Measurements from ENCODE around the gene PRPF8.

PRPF8 gene

DNA sequence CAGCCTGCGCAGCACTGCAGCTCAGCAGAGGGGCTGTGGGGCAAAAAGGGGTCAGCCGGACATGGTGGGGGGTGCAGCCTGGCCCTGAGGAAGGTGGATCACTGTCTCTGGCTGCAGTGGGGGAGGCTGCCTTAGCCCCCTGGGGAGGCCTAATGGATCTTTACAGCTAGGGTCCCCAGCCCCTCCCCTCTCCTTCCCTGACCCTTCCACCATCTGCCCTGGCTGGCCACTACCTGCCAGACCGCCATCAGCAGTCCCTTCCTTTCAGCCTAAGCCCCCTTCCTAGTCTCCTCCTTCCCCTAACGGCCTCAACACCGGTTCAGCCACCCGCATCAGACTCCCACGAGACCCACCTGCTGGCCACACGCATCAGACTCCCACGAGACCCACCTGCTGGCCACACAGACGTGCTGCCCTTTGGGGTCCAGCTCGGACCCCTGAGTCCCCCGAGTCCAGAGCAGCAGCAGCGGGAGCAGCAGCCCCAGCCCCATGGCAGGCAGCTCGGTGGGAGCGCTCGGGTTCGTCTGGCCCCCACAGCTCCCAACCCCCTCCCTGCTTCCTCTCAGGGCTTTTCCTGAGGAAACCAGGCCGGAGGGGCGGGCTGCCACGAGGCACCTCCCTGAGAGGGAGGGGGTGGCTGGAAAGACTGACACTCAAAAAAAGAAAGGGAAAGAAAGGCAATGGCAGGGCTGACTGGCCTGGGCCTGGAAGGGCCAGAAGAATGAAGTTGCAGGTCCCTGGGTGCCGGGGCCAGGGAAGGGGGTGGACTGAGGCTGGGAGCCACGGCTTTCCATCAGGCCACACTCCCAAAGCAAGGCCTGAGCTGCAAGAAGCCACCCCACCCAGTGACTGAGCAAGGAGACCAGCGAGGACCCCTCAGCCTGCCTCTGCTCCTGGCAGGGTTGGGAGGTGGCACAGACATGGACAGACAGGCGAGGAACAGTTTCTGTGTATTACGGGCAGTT, 39.2 kb downstream of the PRPF8 start, which contains the start of gene SCARF1:
TSS of gene SCARF1 (minus strand) at position 526 of the 965 bp plus-strand sequence. CDS start at position 491, 35 bp downstream.
- DNase-seq (ENCODE audit: low read depth, low spot score): no peak

- peak; percentile 55 for DNase-seq (ENCODE audit: low read depth, low spot score)
Measured at GRCh38 chr17:1644493-1645206, 40.0 kb downstream of the PRPF8 start.

- DNase-seq (ENCODE audit: low read depth, low spot score): peak; percentile 43
Measured at GRCh38 chr17:1643999-1644492, 40.6 kb downstream of the PRPF8 start.

DNA sequence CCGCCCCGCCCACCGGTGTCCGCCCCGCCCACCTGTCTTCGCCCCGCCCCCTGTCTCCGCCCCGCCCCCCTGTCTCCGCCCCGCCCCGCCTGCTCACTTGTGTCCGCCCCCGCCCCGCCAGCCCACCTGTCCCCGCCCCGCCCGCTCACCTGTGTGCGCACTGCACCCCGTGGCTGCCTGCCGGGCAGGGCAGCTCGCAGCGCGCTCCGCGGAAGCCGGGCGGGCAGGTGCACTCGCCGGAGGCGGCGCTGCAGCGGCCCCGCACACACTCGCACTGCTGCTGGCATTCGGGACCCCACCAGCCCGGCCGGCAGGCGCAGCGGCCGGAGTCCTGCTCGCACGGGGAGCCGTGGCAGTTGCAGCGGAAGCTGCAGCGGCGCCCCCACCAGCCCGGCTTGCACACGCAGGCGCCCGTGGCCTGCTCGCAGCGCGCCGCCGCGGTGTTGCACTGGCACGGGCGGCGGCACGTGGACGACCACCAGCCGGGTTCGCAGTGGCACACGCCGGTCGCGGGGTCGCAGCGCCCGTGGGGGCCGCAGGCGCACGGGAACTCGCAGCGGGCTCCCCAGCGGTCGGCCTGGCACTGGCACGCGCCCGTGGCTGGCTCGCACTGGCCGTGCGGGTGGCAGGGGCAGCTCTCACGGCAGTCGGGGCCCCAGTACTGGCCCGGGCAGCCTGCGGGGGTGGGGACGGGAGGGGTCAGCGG, 41.2 kb downstream of the PRPF8 start:
- peak; percentile 57 for DNase-seq (ENCODE audit: low read depth, low spot score)

GRCh38 chr17:1641065-1641403, 43.6 kb downstream of the PRPF8 start:
- no peak for DNase-seq (ENCODE audit: low read depth, low spot score)

DNA sequence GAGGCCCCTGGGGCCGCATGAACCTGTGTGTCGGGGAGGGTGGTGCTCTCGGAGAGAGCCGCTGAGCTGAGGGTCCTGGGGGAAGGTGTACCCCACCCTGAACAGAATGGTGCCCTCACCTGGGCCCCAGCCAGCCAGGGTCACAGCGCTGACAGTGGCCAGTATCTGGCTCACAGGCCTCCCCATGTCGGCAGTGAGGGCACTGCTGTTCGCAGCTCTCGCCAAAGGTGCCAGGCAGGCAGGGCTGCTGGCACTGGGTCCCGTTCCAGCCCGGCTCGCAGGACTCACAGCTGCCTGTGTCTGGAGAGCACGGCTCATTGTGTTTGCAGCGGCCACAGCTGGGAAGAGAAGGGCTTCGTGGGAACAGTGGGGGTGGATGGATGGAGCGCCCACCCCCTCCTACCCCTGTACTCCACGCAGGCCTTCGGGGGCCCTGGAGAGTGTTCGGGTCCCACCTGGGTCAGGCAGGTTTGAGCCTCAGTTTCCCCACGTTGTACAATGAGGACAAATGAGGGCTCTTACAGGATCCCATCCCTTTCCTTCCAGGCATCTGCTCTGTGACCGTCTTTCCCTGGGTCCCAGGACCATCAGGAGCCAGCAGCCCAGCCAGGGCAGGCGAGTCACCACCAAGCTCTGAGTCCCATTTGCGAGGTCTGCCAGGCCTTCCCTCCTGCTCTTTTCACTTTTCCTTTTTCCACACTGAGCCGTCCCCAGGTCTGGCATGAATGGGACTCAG, 44.2 kb downstream of the PRPF8 start:
- no peak for DNase-seq (ENCODE audit: low read depth, low spot score)

DNA sequence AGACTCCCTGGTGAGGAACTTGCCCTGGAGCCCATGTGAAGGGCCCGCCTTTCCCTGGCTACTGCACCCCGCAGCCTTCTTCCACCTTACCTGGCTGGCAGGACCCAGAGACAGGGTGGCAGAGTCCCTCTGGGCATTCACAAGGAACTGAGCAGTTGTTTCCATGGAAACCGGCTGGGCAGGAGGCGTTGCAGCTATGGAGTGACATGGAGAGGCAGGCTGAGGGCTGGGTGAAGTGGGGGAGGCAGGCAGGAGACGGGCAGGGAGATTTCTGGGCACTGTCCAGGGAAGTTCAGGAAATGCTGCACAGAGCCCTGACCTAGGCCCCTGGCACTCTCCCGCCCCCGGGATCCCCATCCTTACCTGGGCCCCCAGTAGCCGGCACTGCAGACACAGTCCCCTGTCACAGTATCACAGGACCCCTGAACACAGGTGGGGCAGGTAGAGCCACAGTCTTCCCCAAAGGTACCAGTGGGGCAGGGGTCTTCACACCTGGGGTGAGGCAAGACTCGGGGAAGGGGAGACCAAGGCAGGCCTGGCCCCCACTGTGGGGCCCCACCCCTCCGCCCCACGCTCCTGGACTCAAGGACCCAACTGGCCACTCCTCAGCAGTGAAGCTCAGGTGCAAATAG, 45.0 kb downstream of the PRPF8 start:
- DNase-seq (ENCODE audit: low read depth, low spot score): peak; percentile 37

DNA sequence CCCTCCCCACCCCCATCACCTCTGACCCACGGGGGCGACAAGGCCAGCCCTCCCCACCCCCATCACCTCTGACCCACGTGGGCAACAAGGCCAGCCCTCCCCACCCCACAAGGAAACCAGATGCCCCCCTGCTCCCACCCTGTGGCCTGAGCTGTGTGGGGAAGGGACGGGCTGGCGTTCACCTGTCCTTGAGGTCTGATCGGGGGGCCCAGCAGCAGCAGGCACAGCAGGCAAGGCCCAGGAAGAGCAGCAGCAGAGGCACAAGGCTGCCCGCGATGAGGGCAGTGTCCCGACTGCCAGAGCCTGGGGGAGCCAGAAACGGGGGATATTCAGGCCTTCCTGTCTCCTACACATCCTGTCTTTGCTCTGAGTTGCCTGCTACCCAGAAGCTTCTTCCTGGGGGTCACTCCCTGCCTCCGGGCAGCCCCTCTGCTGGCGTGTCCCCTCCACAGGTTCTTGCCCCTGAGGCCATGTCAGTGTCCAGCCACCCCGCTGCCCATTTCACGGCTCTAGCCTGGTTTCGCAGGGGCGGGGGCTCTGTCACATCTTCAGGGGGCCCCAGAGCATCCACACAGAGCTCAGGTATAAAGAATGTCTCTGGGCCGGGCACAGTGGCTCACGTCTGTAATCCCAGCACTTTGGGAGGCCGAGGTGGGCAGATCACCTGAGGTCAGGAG, 45.9 kb downstream of the PRPF8 start:
- DNase-seq (ENCODE audit: low read depth, low spot score): no peak

- DNase-seq (ENCODE audit: low read depth, low spot score): no peak
Measured at GRCh38 chr17:1638171-1638590, 46.5 kb downstream of the PRPF8 start.

DNA sequence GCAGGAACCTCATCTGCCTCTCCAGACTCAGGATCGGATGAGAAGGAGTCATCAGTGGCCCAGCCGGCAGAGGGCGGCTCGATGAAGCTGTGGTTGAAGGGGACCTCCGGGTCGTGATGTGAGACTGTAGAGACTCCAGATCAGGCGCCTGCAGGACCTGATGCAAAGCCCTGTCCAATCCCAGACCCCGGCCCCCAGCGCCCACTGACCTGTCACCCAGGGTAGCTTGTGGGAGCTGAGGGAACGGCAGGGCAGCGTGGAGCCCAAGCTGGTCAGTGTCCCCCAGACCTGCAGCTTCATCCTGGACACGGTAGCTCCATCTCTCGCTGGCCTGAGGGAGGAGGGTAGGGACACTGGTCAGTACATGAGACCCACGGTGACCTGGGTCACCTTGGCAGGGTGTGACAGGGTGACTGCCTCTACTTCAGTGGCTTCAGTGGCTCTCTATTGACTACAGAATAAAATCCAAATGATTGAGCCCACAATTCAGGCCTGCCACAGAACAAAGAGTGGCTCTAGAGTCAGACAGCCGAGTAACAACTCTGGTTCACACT, 47.9 kb downstream of the PRPF8 start:
- no peak for DNase-seq (ENCODE audit: low read depth, low spot score)

DNA sequence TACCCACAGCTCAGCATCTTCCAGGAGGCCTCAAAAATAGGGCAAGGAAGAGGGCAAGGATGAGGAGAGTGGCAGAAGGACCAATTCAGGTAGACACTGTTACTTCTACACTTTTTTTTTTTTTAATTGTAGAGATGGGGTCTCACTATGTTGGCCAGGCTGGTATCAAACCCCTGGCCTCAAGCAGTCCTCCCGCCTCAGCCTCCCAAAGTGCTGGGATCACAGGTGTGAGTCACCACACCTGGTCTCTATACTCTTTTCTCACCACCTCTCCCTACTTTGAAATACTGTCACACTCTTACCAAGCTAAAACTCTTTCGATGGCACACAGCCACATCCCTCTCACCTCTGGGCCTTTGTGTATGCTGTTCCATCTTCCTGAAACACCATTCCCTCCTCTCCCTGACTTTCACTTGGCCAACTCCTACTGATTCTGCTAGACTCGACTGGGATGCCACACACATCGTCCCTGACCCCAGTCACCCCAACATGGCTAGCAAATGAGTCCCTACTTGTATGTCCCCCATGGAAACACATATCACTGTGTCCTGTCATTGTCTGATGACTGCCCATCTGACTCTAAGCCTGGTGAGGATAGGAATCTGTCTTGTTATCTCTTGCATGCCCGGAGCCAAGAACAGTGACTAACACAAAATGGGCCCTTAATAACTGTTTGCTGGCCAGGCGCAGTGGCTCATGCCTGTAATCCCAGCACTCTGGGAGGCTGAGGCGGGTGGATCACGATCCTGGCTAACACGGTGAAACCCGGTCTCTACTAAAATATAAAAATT, 48.8 kb downstream of the PRPF8 start:
- DNase-seq (ENCODE audit: low read depth, low spot score): no peak

- DNase-seq (ENCODE audit: low read depth, low spot score): no peak
Measured at GRCh38 chr17:1634841-1635650, 49.6 kb downstream of the PRPF8 start.

DNA sequence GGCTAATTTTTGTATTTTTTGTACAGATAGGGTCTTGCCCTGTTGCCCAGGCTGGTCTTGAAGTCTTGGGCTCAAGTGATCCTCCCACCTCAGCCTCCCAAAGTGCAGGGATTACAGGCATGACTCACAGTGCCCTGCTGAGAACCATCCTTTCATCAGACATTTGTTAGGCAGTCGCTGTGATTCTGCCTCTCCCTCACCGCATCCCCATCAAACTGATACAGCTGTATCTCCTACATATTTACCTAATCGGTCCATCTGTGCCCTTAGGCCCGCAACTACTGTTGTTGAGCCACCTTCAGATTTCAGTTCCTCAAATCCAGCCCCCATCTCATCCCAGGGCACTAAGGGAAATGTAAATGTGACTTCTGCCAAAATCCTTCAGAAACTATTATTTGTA, 54.0 kb downstream of the PRPF8 start:
- no peak for DNase-seq (ENCODE audit: low read depth, low spot score)

- peak; percentile 59 for DNase-seq (ENCODE audit: low read depth, low spot score)
Measured at GRCh38 chr17:1629504-1630310, 55.0 kb downstream of the PRPF8 start.

GRCh38 chr17:1628856-1629503, 55.7 kb downstream of the PRPF8 start:
- DNase-seq (ENCODE audit: low read depth, low spot score): peak; percentile 99

DNA sequence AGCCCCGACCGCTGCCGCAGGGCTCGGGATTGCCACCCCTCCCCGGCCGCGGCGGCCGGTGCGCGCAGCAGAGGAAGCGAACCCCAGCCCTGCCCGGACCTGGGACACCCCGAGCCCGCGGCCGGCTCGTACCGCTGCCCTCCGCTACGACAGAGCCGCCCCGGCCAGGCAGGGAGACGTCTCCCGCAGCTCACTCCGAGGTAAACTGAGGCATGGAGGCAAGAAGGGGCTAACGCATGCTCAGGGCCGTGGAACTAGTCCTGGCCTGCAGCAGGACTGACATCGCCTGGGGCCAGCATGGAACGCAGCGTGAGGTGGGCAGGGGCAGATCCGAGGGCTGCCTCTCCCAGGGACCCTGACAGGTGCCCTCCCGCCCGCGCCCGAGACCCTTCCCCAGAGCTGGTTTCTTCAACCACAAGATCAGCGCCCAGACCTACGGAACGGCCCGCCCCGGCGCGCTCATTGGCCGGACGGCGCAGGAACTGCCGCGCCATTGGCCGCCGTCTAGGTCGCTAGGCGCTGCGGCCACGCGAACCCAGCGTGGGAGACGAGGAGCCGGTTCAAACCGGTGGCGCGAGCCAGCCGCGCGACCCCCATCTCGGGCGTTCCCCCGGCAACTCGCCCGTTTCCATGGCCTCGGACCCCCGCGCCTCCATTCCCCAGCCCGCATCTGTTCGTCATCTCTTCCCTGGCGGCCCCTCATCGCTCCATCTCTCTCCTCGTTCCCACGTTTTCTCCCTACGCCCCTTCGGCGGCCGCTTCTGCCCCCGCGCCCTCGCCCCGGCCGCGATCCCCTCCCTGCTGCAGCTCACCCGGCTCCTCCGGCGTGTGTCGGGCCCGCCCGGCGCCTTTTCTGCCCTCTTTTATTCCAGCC, 56.4 kb downstream of the PRPF8 start, which contains the start of gene SLC43A2:
TSS of gene SLC43A2 (minus strand) at position 853 of the 874 bp plus-strand sequence. CDS start 960 bp downstream, outside the sequence.
- DNase-seq (ENCODE audit: low read depth, low spot score): peak; percentile 96

Data from astrocyte of the hippocampus (primary cell).